GM21717 (cell line): ENCODE data around the gene CTNNA2.

Experiments
- ATAC-seq: cut with Tn5 transposase; IDR thresholded peaks from one replicate; pipeline ENCODE4 v1.9.1; 2021; ENCODE audit warnings: mild to moderate bottlenecking, moderate library complexity; ENCODE audit not compliant: unreplicated experiment

Gene CTNNA2

GRCh38 chr2:79700651-79701050, 187.8 kb downstream of the CTNNA2 start:
- ATAC-seq: no peak

GRCh38 chr2:79702905-79703304, 190.1 kb downstream of the CTNNA2 start:
- ATAC-seq: no peak

- no peak for ATAC-seq
These were observed 198.2 kb downstream of the CTNNA2 start for GRCh38 chr2:79711098-79711497.

GRCh38 chr2:79713131-79713785, 200.4 kb downstream of the CTNNA2 start:
- no peak for ATAC-seq

GRCh38 chr2:79714283-79714682, 201.4 kb downstream of the CTNNA2 start:
- no peak for ATAC-seq

- no peak for ATAC-seq
These were observed 202.5 kb downstream of the CTNNA2 start for GRCh38 chr2:79715338-79715737.

- ATAC-seq: no peak
These were observed 203.4 kb downstream of the CTNNA2 start for GRCh38 chr2:79716266-79716665.

- ATAC-seq: no peak
These were observed 204.6 kb downstream of the CTNNA2 start for GRCh38 chr2:79717364-79718007.

GRCh38 chr2:79721061-79721460, 208.2 kb downstream of the CTNNA2 start:
- ATAC-seq: no peak

- ATAC-seq: no peak
These were observed 209.1 kb downstream of the CTNNA2 start for GRCh38 chr2:79721966-79722365.

GRCh38 chr2:79723830-79724229, 211.0 kb downstream of the CTNNA2 start:
- no peak for ATAC-seq

GRCh38 chr2:79729532-79729931, 216.7 kb downstream of the CTNNA2 start:
- no peak for ATAC-seq

- no peak for ATAC-seq
These were observed 221.7 kb downstream of the CTNNA2 start for GRCh38 chr2:79734518-79734917.

GRCh38 chr2:79740879-79741443, 228.1 kb downstream of the CTNNA2 start:
- ATAC-seq: no peak

- ATAC-seq: no peak
These were observed 237.5 kb downstream of the CTNNA2 start for GRCh38 chr2:79750321-79750720.

GRCh38 chr2:79757526-79757925, 244.7 kb downstream of the CTNNA2 start:
- no peak for ATAC-seq

- no peak for ATAC-seq
These were observed 245.2 kb downstream of the CTNNA2 start for GRCh38 chr2:79758042-79758441.

- ATAC-seq: no peak
These were observed 246.0 kb downstream of the CTNNA2 start for GRCh38 chr2:79758749-79759282.

GRCh38 chr2:79770926-79771325, 258.1 kb downstream of the CTNNA2 start:
- no peak for ATAC-seq

- ATAC-seq: no peak
These were observed 258.6 kb downstream of the CTNNA2 start for GRCh38 chr2:79771493-79771892.

GRCh38 chr2:79774016-79774415, 261.2 kb downstream of the CTNNA2 start:
- ATAC-seq: no peak

GRCh38 chr2:79776461-79776860, 263.6 kb downstream of the CTNNA2 start:
- ATAC-seq: no peak
